GM06990 (cell line): ENCODE measurements around the gene PAQR6.

Source experiments
- DNase-seq: peaks from one replicate; pipeline ENCODE4 v3.0.0-alpha.2; 2011; ENCODE audit not compliant: insufficient read length; ENCODE audit errors: extremely low read depth
- H3K27me3 ChIP-seq: replicated peaks from 2 replicates; pipeline ENCODE4 v1.6.0; 2011; ENCODE audit warnings: low read length; ENCODE audit not compliant: control insufficient read depth, insufficient read depth
- H3K36me3 ChIP-seq: 2 replicates; pipeline ENCODE4 v1.5.1; 2011; ENCODE audit warnings: low read length; ENCODE audit not compliant: control insufficient read depth, insufficient read depth
- H3K4me3 ChIP-seq: replicated peaks from 2 replicates; pipeline ENCODE4 v1.5.1; 2011; ENCODE audit warnings: low read depth, mild to moderate bottlenecking, control low read depth, low read length
- CTCF ChIP-seq: IDR thresholded peaks from 2 replicates; pipeline ENCODE4 v1.5.1; 2011; ENCODE audit warnings: low read length, control low read depth, mild to moderate bottlenecking, inconsistent platforms; ENCODE audit not compliant: insufficient read depth, poor library complexity, severe bottlenecking

The PAQR6 gene

GRCh38 chr1:156232201-156232894 lies 15.5 kb downstream of the PAQR6 start:
- no peak for TF ChIP-seq CTCF
- H3K36me3 ChIP-seq: peaks cover 20% of the 10 kb centered on the region

DNA sequence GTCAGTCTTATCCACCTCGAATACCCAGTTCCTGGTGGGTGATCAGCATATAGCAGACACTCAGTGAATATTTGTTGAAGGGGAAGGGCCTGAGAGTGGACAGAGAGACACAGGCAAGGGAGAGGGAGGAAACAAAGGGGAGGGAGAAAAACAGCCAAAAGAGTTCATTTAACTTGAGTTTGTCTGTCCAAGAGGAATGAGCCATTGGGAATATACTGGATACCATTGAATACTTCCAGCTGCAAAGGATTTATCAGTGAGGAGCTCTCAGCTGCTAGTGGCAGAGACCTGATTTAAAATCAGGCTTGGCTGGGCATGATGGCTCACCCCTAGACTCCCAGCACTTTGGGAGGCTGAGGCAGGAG lies 17.4 kb downstream of the PAQR6 start:
- Histone ChIP-seq H3K27me3 (no peaks in the 10 kb centered on the region), H3K4me3 (no peak overlapping the region), H3K36me3 (peaks cover 12% of the 10 kb centered on the region)
- DNase-seq: no peak
- TF ChIP-seq CTCF: no peak

More at GRCh38 chr1:156232201-156232894, 15.5 kb downstream of the PAQR6 start:
- DNase-seq: no peak
- H3K4me3 ChIP-seq: no peak overlapping the region
- no peaks in the 10 kb centered on the region for H3K27me3 ChIP-seq

DNA sequence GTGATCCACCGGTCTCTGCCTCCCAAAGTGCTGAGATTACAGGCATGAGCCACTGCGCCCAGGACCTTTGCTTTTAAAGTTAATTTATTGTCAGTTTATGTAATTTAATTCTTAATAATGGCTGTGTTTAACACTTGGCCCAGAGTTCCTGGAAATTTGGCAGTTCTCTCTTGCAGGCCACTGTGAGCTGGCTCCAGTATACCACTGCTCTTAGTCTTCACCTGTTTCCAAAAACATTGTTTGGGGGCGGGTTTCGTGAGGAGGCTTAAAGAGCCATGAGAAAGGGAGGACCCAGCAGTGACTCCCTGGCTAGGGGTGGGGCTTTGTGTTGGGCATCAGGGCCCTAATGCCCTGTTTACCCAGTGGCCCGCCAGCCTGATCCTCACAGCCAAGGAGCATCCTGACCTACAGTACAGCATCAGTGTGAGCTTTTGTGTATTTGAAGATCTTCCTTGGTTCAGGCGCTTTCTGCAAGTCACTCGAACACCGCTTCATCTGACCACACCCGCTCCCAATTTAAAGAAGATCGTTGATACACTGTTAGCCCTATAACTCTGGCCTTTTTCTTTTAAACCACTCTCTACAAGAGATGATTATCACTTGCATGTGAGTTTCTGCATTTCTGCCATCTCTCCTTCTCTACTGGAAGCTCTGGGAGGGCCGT lies 17.9 kb downstream of the PAQR6 start:
- DNase-seq: no peak
- Histone ChIP-seq H3K4me3 (no peak overlapping the region), H3K36me3 (peaks cover 12% of the 10 kb centered on the region), H3K27me3 (no peaks in the 10 kb centered on the region)
- TF ChIP-seq CTCF: no peak

DNA sequence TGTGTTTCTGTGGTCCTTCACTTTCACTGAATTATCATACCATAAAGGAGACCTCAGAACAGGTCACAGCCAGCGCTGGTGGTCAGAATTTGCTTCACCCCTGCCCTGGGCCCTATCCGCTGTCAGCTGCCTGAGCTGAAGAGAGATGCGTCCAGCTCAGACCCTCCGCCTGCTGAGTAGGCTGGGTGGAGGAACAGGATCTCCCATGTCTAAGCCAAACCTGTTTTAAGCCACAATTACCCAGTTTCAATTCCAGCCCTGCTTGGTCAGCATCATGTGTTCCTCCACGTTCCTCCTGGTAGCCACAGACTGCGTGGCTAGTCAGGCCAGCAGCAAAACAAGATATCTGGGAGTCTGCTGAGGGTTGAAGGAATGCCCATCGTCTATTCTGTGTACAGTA lies 19.4 kb downstream of the PAQR6 start:
- TF ChIP-seq CTCF: no peak
- H3K27me3 ChIP-seq: no peaks in the 10 kb centered on the region
- DNase-seq: no peak
- peaks cover 10% of the 10 kb centered on the region for H3K36me3 ChIP-seq
- H3K4me3 ChIP-seq: no peak overlapping the region

GRCh38 chr1:156226782-156227181 lies 21.1 kb downstream of the PAQR6 start:
- DNase-seq: no peak
- no peak overlapping the region for H3K4me3 ChIP-seq
- no peak for TF ChIP-seq CTCF
- no peaks in the 10 kb centered on the region for H3K27me3 ChIP-seq
- peaks cover 10% of the 10 kb centered on the region for H3K36me3 ChIP-seq

GRCh38 chr1:156226116-156226538 lies 21.7 kb downstream of the PAQR6 start:
- no peaks in the 10 kb centered on the region for H3K27me3 ChIP-seq
- TF ChIP-seq CTCF: no peak
- DNase-seq: peak; percentile 69
- H3K36me3 ChIP-seq: peaks cover 10% of the 10 kb centered on the region
- H3K4me3 ChIP-seq: no peak overlapping the region
